Activated T-helper 1 cell treated with anti-CD3 and anti-CD28 coated beads, Interleukin-12 subunit alpha, Interleukin-12 subunit beta, Interleukin-2, Interleukin-4 antibody, amounts not matched to agents 30 ng/mL and 10 ng/mL and 1 ng/mL, durations not matched to agents 14 hours and 24 hours and 36 hours (primary cell): ENCODE results near the gene OR2H2. TPM values are rescaled to one million over a fixed set of nuclear protein-coding genes. Genes with fewer than 3 reads are reported as not detected.
A peak's percentile ranks its signal among the peaks of the same experiment; 100 is the strongest.

Experiments
- DNase-seq: peaks from one replicate; pipeline ENCODE4 v3.0.0; 2021; ENCODE audit warnings: low spot score
- H3K27ac Mint-ChIP-seq: one replicate; pipeline ENCODE4 v1.8.0; 2021; ENCODE audit warnings: mild to moderate bottlenecking, mixed read lengths
- H3K27me3 Mint-ChIP-seq: one replicate; pipeline ENCODE4 v1.8.0; 2022; ENCODE audit warnings: mild to moderate bottlenecking, moderate library complexity, mixed read lengths; ENCODE audit not compliant: insufficient read depth
- H3K36me3 Mint-ChIP-seq: one replicate; pipeline ENCODE4 v1.8.0; 2021; ENCODE audit warnings: low read depth, mixed read lengths
- H3K4me1 Mint-ChIP-seq: one replicate; pipeline ENCODE4 v1.8.0; 2021; ENCODE audit warnings: low read depth, mixed read lengths
- H3K4me3 Mint-ChIP-seq: one replicate; pipeline ENCODE4 v1.8.0; 2021; ENCODE audit warnings: mild to moderate bottlenecking, moderate library complexity, mixed read lengths
- H3K9me3 Mint-ChIP-seq: one replicate; pipeline ENCODE4 v1.8.0; 2021; ENCODE audit warnings: mixed read lengths
- intact Hi-C: fragments of 100-400 bp; cut with micrococcal nuclease; formaldehyde crosslinking; loops from one replicate; pipeline ENCODE4 v1.15.1; 2024
- total RNA-seq: library from RNA; stranded (reverse); gene quantifications from 2 replicates; pipeline ENCODE4 v1.2.3, GENCODE V29; 2022

OR2H2 gene
- total RNA-seq, 1 donor from 2014 or later: not detected

DNA sequence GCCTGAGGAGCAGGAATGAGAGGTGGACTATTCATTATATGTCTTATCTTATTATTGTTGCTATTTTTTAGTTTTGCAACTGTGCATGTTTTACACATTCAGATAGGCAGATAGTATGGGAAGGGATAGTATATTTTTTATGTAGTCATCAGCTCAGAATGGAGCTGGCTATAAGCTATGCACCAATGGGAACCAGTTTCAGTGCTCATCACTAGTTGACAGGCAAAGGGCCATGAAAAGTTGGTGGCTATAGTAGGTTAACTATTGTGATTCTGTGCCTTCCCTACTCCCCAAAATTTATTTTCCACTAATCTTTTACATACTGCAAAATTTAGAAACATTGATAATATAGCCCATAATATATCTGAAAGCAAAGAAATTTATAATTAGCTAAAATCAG lies 20.0 kb upstream of the OR2H2 start:
- DNase-seq: no peak
- Mint-ChIP-seq H3K27me3 (peaks cover 25% of the 10 kb centered on the region), H3K4me1 (peaks cover 8% of the 10 kb centered on the region), H3K36me3 (no peaks in the 10 kb centered on the region), H3K27ac (no peak overlapping the region), H3K4me3 (no peak overlapping the region), H3K9me3 (no peaks in the 10 kb centered on the region)
- intact Hi-C loops: no loop called here

DNA sequence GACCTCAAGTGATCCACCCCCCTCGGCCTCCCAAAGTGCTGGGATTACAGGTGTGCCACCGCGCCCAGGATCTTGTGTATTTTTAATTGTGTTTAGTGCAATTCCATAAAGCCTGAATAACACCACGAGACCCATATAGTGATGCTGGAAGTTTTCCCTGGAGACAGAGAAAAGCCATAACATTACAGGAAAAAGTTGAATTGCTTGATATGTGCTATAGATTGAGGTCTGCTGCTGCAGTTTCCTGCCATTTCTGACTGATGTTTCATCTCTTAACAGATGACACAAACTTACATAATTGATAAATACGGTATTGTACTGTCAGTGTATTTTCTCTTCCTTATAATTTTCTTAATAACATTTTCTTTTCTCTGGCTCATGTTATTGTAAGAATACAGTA lies 18.1 kb upstream of the OR2H2 start:
- no peak overlapping the region for H3K27ac Mint-ChIP-seq
- H3K36me3 Mint-ChIP-seq: no peaks in the 10 kb centered on the region
- peaks cover 18% of the 10 kb centered on the region for H3K27me3 Mint-ChIP-seq
- intact Hi-C loops: no loop called here
- H3K4me1 Mint-ChIP-seq: peaks cover 8% of the 10 kb centered on the region
- no peak for DNase-seq
- no peaks in the 10 kb centered on the region for H3K9me3 Mint-ChIP-seq
- H3K4me3 Mint-ChIP-seq: no peak overlapping the region

DNA sequence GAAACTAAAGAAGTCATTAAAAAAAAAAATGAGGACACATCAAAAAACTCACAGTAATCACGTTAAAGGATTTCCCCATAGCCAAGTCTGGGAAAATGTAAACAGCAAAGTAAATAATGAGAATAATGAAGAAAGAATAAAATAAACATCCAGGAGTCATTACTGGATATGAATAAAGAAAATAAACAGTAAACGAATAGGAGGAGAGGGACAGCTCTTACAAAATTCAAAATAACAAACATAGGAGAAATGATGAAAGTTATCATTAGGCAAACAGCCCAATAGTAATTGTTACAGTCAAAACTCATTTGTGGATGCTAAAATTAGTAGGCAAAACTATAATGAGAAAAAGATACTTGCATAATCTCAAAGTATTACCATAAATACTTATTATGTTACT lies 17.4 kb upstream of the OR2H2 start:
- no peak overlapping the region for H3K4me3 Mint-ChIP-seq
- peaks cover 8% of the 10 kb centered on the region for H3K4me1 Mint-ChIP-seq
- peaks cover 17% of the 10 kb centered on the region for H3K27me3 Mint-ChIP-seq
- intact Hi-C loops: no loop called here
- no peaks in the 10 kb centered on the region for H3K9me3 Mint-ChIP-seq
- H3K36me3 Mint-ChIP-seq: no peaks in the 10 kb centered on the region
- H3K27ac Mint-ChIP-seq: no peak overlapping the region
- DNase-seq: no peak

DNA sequence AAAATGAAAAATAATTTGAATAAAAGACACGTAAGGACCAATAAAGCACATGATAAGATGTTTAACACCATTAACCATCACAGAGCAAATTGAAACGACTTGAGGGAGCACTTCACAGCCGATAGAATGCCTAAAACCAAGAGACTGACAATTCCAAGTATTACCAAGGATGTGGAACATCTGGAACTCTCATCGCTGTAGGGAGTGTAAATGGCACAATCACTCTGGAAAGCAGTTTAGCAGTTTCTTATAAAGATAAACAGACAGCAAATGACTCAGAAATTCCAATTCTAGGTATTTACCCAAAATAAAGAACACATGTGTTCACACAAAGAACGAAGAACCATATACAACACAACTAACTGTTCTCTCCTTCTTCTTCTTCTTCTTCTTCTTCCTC lies 16.9 kb upstream of the OR2H2 start:
- Mint-ChIP-seq H3K9me3 (no peaks in the 10 kb centered on the region), H3K4me1 (peaks cover 7% of the 10 kb centered on the region), H3K36me3 (no peaks in the 10 kb centered on the region), H3K27me3 (peaks cover 15% of the 10 kb centered on the region), H3K27ac (no peak overlapping the region), H3K4me3 (no peak overlapping the region)
- DNase-seq: no peak
- intact Hi-C loops: no loop called here

DNA sequence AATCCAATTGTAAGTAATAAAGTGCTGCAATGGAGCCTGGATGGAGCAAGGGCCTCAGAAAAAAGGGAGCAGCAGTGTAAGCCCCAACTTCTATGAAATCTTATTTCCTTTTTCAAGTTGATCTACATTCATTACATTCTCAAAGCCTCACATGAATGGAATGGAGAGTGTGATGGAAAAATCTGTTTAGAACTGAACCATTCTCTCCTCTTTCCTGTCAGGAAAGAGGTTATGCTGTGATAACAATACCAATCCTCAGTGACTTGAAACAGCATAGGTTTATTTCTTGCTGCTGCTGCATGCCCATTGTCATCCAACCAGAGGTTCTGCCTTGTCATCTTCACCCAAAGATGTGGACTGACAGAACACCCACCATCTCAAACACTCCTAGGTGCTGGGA lies 8.9 kb upstream of the OR2H2 start:
- Mint-ChIP-seq H3K9me3 (no peaks in the 10 kb centered on the region), H3K36me3 (no peaks in the 10 kb centered on the region), H3K4me1 (no peaks in the 10 kb centered on the region), H3K27me3 (peaks cover 13% of the 10 kb centered on the region), H3K4me3 (no peak overlapping the region), H3K27ac (no peak overlapping the region)
- DNase-seq: no peak
- intact Hi-C loops: no loop called here

DNA sequence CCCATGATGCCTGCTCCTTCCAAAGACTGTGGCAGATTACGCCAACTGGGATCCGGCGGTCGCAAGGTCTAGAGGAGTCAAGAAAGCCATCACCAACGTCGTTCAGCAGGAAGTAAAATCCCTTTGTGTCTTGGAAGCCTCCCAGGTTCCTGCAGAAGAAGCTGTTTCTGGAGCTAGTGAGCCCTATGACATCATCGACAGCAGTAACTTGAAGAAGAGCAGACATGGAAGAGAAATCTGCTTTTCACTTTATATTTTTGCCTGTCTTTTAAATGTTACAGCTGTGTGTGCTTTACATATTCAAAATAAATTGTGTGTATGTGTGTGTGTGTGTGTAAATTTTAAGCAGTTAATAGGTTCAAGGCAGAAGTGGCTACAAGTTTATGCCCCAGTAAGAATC lies 7.4 kb upstream of the OR2H2 start:
- Mint-ChIP-seq H3K9me3 (no peaks in the 10 kb centered on the region), H3K36me3 (no peaks in the 10 kb centered on the region), H3K27ac (no peak overlapping the region), H3K27me3 (peaks cover 13% of the 10 kb centered on the region), H3K4me3 (no peak overlapping the region), H3K4me1 (no peaks in the 10 kb centered on the region)
- intact Hi-C loops: no loop called here
- no peak for DNase-seq

GRCh38 chr6:29589423-29590048 lies 4.6 kb downstream of the OR2H2 start:
- Mint-ChIP-seq H3K36me3 (no peaks in the 10 kb centered on the region), H3K9me3 (no peaks in the 10 kb centered on the region), H3K27ac (no peak overlapping the region), H3K27me3 (peaks cover 11% of the 10 kb centered on the region), H3K4me1 (no peaks in the 10 kb centered on the region), H3K4me3 (no peak overlapping the region)
- peak; percentile 40 for DNase-seq
- intact Hi-C loops: loop anchor here (1.0 to 2.0 kb wide), 2 partner anchors 573 to 751 kb away; no protein-coding TSS in a partner anchor

GRCh38 chr6:29590218-29590808 lies 5.4 kb downstream of the OR2H2 start:
- no peak overlapping the region for H3K27ac Mint-ChIP-seq
- H3K9me3 Mint-ChIP-seq: no peaks in the 10 kb centered on the region
- no peaks in the 10 kb centered on the region for H3K4me1 Mint-ChIP-seq
- no peak overlapping the region for H3K4me3 Mint-ChIP-seq
- intact Hi-C loops: no loop called here
- H3K27me3 Mint-ChIP-seq: peaks cover 11% of the 10 kb centered on the region
- no peaks in the 10 kb centered on the region for H3K36me3 Mint-ChIP-seq
- no peak for DNase-seq

DNA sequence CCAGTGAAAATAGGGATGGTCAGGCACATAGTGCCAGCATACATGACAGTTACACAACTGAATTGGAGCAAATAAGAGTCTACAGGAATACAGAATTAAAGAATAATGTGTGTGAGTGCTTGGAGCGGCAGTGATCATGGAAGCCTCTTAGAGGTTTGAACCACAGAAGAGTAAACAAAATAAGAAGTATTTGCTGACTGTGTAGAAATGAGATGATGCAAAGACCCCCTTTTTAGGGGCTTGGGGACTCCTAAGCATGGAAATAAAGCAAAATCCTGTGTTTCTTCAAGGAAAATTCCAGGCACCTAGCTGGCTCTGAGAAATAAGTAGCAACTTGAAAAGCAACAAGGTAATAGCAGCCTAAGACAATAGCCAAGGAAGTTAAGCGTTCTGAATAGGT lies 6.8 kb downstream of the OR2H2 start:
- no peaks in the 10 kb centered on the region for H3K4me1 Mint-ChIP-seq
- H3K4me3 Mint-ChIP-seq: no peak overlapping the region
- no peaks in the 10 kb centered on the region for H3K36me3 Mint-ChIP-seq
- intact Hi-C loops: no loop called here
- H3K9me3 Mint-ChIP-seq: no peaks in the 10 kb centered on the region
- H3K27ac Mint-ChIP-seq: no peak overlapping the region
- DNase-seq: no peak
- peaks cover 11% of the 10 kb centered on the region for H3K27me3 Mint-ChIP-seq

DNA sequence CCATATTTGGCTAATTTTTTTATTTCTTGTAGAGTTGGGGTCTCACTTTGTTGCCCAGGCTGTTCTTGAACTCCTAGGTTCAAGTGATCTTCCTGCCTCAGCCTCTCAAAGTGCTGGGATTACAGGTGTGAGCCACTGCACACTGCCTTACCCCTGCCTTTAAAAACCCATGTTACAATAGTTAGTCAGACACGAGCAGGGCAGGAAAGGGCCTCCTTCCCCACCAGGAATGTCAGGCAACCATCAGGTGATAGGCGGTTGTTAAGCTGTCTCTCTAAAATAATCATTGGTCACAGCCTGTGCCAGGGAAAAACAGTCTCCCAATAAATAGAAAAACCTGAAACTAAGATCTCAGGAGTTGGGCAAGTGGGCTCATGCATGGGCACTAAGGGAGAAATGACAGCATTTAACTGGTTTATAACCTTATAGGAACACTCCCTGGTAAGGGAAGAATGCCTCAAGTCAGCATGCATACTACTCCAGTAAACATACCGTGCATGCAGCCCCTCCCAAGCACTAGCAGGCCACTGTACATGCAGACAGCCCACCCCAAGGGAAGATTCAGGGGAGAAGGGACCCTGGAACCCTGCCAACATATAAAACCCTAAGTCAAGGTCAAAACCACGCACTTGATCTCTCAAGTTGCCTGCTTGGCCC lies 8.4 kb downstream of the OR2H2 start:
- Mint-ChIP-seq H3K4me1 (no peaks in the 10 kb centered on the region), H3K4me3 (no peak overlapping the region), H3K27ac (no peak overlapping the region), H3K27me3 (peaks cover 6% of the 10 kb centered on the region), H3K9me3 (no peaks in the 10 kb centered on the region), H3K36me3 (no peaks in the 10 kb centered on the region)
- no peak for DNase-seq
- intact Hi-C loops: no loop called here

DNA sequence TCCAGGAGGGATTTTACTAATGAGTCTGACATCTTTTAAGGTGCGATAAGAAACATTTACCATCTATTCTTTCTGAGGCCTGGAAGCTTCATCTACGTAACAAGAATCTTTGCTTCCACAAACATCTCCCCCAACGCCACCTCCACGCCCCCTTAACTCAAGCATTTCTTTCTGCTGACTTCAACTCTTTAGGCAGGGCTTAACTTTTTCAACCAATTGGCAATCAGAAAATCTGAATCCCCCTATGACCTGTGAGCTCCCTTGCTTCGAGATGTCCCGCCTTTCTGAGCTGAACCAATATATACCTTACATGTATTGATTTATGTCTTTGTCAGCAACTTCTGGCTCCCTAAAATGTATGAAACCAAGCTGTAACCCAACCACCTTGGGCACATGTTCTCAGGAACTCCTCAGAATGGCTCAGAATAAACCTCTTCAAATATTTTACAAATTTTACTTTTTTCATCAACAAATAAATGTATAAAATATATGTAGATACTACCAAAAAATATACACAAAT lies 11.5 kb downstream of the OR2H2 start:
- peaks cover 3% of the 10 kb centered on the region for H3K27me3 Mint-ChIP-seq
- no peaks in the 10 kb centered on the region for H3K36me3 Mint-ChIP-seq

DNA sequence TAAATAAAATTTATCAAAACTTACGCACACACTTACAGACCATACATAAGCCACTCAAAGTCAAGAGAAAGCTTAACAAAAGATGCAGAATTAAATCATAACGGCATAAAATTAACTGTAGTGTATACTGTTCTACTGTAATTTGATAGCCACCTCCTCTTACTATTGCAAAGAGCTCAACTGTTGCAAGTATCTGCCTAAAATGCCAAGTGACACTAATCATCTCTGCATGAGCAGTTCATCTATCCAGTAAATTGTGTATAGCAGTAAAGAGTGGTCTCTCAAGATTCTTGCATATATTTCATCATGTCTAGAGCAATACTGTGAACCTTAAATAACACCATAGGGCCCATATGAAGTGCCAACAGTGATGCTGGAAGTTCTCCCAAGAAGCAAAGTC lies 12.3 kb downstream of the OR2H2 start:
- Mint-ChIP-seq H3K4me1 (no peaks in the 10 kb centered on the region), H3K9me3 (no peaks in the 10 kb centered on the region), H3K27me3 (peaks cover 1% of the 10 kb centered on the region), H3K27ac (no peak overlapping the region), H3K36me3 (no peaks in the 10 kb centered on the region), H3K4me3 (no peak overlapping the region)
- intact Hi-C loops: no loop called here
- DNase-seq: no peak

More for the DNA sequence above, 11.5 kb downstream of the OR2H2 start:
- Mint-ChIP-seq H3K4me3 (no peak overlapping the region), H3K9me3 (no peaks in the 10 kb centered on the region), H3K27ac (no peak overlapping the region), H3K4me1 (no peaks in the 10 kb centered on the region)
- DNase-seq: no peak
- intact Hi-C loops: no loop called here

DNA sequence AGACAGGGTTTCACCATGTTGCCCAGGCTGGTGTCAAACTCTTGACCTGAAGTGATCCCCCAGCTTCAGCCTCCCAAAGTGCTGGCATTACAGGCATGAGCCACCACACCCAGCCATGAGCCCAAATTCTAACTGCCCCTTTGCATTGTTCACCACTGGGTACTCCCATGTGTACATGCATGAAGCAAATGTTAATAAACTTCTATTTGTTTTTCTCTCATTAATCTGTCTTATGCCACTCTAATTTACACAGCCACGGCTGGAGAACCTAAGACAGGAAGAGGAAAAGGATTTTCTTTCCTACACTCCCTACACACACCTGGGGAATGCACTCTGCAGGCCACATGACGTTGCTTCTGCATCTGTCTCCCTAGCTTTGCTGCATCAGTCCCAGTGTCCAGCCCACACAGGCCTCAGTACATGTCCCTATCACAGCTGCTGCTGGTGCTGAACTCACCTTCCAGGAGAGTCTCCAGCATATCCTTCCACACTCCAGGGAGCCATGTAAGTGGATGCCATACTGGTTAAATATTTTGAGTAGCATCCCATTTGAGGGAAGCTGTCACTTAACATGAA lies 13.3 kb downstream of the OR2H2 start:
- no peaks in the 10 kb centered on the region for H3K9me3 Mint-ChIP-seq
- H3K4me3 Mint-ChIP-seq: no peak overlapping the region
- no peaks in the 10 kb centered on the region for H3K4me1 Mint-ChIP-seq
- no peak overlapping the region for H3K27ac Mint-ChIP-seq
- no peak for DNase-seq
- H3K36me3 Mint-ChIP-seq: peaks cover 2% of the 10 kb centered on the region
- no peaks in the 10 kb centered on the region for H3K27me3 Mint-ChIP-seq
- intact Hi-C loops: no loop called here
